Natural killer cell (primary cell): Measurements from ENCODE around the gene CEACAM16. TPM values are rescaled to one million over a fixed set of nuclear protein-coding genes. Genes with fewer than 3 reads are reported as not detected.

Experiments used
- ATAC-seq, 3 donors: fragments of 150-1000 bp in 2 of 3; fragments of 200-7000 bp in 1 of 3; cut with Tn5 transposase; 1 replicate in 1 of 3; 2 replicates in 2 of 3; pipeline ENCODE4 v1.10.0; 2021; ENCODE audit warnings: mild to moderate bottlenecking in 2 of 3, moderate library complexity in 2 of 3
- DNase-seq, 2 donors: peaks; one replicate each; pipeline versions ENCODE4 v3.0.0 to v3.0.0-alpha.2; 2013 to 2021; ENCODE audit warnings: mixed read lengths in 1 of 2
- H3K27ac ChIP-seq: one replicate; pipeline ENCODE4 v1.5.1; 2013; ENCODE audit warnings: mild to moderate bottlenecking, low read length
- H3K27me3 ChIP-seq: one replicate; pipeline ENCODE4 v1.6.1; 2013; ENCODE audit warnings: low read length; ENCODE audit not compliant: control insufficient read depth, insufficient read depth
- H3K36me3 ChIP-seq: one replicate; pipeline ENCODE4 v1.6.1; 2013; ENCODE audit warnings: low read length; ENCODE audit not compliant: control insufficient read depth, insufficient read depth
- H3K4me1 ChIP-seq: one replicate; pipeline ENCODE4 v1.6.1; 2013; ENCODE audit warnings: low read length; ENCODE audit not compliant: control insufficient read depth, insufficient read depth
- H3K4me3 ChIP-seq: one replicate; pipeline ENCODE4 v1.5.1; 2013; ENCODE audit warnings: low read length
- H3K9me3 ChIP-seq: one replicate; pipeline ENCODE4 v1.6.1; 2013; ENCODE audit warnings: low read length; ENCODE audit not compliant: control insufficient read depth, insufficient read depth
- H3K27ac Mint-ChIP-seq, 2 donors: one replicate each; pipeline ENCODE4 v1.8.0; 2022; ENCODE audit warnings: mild to moderate bottlenecking in 2 of 2, mixed read lengths in 2 of 2, moderate library complexity in 1 of 2
- H3K27me3 Mint-ChIP-seq, 2 donors: one replicate each; pipeline ENCODE4 v1.8.0; 2022; ENCODE audit warnings: low read depth in 2 of 2, mixed read lengths in 2 of 2
- H3K36me3 Mint-ChIP-seq: one replicate; pipeline ENCODE4 v1.8.0; 2022; ENCODE audit warnings: mixed read lengths
- H3K4me1 Mint-ChIP-seq, 2 donors: one replicate each; pipeline ENCODE4 v1.8.0; 2022; ENCODE audit warnings: mixed read lengths in 2 of 2
- H3K4me3 Mint-ChIP-seq: one replicate; pipeline ENCODE4 v1.8.0; 2022; ENCODE audit warnings: mild to moderate bottlenecking, moderate library complexity, mixed read lengths
- H3K9me3 Mint-ChIP-seq, 2 donors: one replicate each; pipeline ENCODE4 v1.8.0; 2022; ENCODE audit warnings: mixed read lengths in 2 of 2
- WGBS: methylation state at CpG from one replicate; pipeline ENCODE4 v1.1.7; 2013; ENCODE audit warnings: missing lambda C conversion rate; ENCODE audit not compliant: insufficient coverage; 5-methylcytosine and 5-hydroxymethylcytosine counted together
- intact Hi-C: fragments of 100-400 bp; cut with micrococcal nuclease; formaldehyde crosslinking; loops from one replicate; pipeline ENCODE4 v1.14.2; 2022
- total RNA-seq, 4 donors: library from RNA; stranded (reverse); fragments of 120-200 nt in 1 of 4; gene quantifications; one replicate each; pipeline versions ENCODE4 v1.2.3 to v1.2.4, GENCODE V29; 2013 to 2022
- TF ChIP-seq, protein P1 (sequence below): fragments of 200-600 bp; IDR thresholded peaks from one replicate; pipeline ENCODE4 v1.8.0; 2022; ENCODE audit warnings: antibody characterized with exemption

Gene CEACAM16
- total RNA-seq, 3 donors from 2014 or later (not counting 1 experiment from before 2014, with no cell fraction given): not detected

DNA sequence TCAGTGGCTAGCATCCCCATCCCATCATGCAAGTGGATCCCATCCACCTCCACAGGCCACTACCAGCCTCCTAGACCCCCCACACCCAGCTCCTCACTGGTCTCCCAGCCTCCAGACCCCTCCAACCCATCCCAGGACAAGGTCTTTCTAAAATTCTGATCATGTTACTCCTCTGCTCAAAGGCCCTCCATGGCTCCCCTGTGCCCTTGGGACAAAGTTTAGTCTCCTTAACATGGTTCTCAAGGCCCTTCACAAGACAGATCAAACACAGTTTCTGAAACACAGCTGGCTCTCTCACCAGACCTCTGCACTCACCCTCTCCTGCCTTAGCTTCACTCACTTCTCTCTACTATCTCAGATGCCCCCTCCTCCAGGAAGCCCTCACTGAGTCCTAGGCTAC, 18.4 kb upstream of the CEACAM16 start:
- Histone ChIP-seq H3K4me3 (no peak overlapping the region), H3K27ac (no peak overlapping the region), H3K36me3 (no peaks in the 10 kb centered on the region), H3K9me3 (no peaks in the 10 kb centered on the region), H3K4me1 (peaks cover 4% of the 10 kb centered on the region), H3K27me3 (no peaks in the 10 kb centered on the region)
- DNase-seq (no peak), ATAC-seq (no peak)
- Mint-ChIP-seq H3K4me3 (no peak overlapping the region), H3K36me3 (no peaks in the 10 kb centered on the region), H3K4me1 (peaks cover 0 to 5% of the 10 kb centered on the region in 2 donors), H3K27ac (no peak overlapping the region), H3K9me3 (no peaks in the 10 kb centered on the region), H3K27me3 (peaks cover 3 to 6% of the 10 kb centered on the region in 2 donors)
- TF ChIP-seq, protein P1, sequence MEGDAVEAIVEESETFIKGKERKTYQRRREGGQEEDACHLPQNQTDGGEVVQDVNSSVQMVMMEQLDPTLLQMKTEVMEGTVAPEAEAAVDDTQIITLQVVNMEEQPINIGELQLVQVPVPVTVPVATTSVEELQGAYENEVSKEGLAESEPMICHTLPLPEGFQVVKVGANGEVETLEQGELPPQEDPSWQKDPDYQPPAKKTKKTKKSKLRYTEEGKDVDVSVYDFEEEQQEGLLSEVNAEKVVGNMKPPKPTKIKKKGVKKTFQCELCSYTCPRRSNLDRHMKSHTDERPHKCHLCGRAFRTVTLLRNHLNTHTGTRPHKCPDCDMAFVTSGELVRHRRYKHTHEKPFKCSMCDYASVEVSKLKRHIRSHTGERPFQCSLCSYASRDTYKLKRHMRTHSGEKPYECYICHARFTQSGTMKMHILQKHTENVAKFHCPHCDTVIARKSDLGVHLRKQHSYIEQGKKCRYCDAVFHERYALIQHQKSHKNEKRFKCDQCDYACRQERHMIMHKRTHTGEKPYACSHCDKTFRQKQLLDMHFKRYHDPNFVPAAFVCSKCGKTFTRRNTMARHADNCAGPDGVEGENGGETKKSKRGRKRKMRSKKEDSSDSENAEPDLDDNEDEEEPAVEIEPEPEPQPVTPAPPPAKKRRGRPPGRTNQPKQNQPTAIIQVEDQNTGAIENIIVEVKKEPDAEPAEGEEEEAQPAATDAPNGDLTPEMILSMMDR: no peak
- intact Hi-C loops: no loop called here

DNA sequence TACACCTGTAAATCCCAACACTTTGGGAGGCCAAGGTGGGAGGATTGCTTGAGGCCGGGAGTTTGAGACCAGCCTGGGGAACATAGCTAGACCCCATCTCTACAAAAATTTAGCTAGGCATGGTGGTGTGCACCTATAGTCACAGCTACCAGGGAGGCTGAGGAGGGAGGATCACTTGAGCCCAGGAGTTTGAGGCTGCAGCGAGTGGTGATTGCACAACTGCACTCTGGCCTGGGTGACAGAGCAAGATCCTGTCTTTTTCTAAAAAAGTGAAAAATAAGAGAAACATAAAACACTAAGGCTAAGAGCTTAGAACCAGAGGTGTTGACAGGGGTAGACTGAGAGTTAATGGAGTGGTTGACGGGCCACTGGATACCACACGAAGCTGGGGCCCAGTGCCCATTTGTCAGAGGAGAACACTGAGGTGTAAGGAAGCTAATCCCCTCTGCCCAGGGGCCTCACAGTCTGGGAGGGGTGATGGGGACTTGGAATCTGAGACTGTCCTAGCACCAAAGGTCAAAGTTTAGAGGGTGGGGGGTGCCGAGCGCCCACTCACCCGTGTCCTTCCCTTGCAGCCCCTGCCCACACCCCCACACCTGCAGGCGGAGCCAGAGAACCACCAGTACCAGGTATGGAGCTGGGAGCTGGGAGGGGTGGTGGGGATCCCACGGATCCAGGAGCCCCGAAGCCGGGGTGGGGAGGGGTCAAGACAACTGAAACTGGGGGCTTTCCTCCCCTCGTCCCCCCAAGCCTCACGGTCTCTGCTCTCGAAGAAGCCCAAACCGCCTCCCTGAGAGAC, 16.8 kb upstream of the CEACAM16 start:
- ATAC-seq: no peak
- H3K4me1 Mint-ChIP-seq: peaks cover 0 to 5% of the 10 kb centered on the region in 2 donors
- 87% methylated on average over 11 of the region's 15 CpGs for WGBS

DNA sequence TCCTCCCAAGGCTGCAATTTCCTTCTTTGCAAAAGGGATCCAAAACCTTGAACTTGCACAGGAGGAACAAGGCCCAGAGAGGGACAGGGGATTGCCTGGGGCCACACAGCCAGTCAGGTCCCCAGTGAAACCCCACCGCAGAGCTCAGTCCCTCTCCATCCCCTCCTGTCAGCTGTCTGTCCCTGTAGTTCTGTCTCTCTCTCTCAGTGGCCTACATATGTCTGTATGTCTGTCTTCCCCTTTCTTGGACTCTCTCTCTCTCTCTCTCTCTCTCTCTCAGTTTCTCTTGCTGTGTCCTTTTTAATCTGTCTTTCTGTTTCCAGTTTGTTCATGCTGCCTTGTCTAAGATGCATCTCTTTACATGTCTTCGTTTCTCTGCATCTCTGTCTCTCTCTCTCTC, 16.1 kb upstream of the CEACAM16 start:
- no peak overlapping the region for H3K4me3 Mint-ChIP-seq
- H3K27me3 Mint-ChIP-seq: peaks cover 3 to 6% of the 10 kb centered on the region in 2 donors
- H3K36me3 ChIP-seq: no peaks in the 10 kb centered on the region
- H3K36me3 Mint-ChIP-seq: no peaks in the 10 kb centered on the region
- intact Hi-C loops: no loop called here
- no peak overlapping the region for H3K27ac ChIP-seq
- no peaks in the 10 kb centered on the region for H3K9me3 Mint-ChIP-seq
- H3K4me1 Mint-ChIP-seq: peaks cover 0 to 5% of the 10 kb centered on the region in 2 donors
- no peaks in the 10 kb centered on the region for H3K9me3 ChIP-seq
- no peaks in the 10 kb centered on the region for H3K27me3 ChIP-seq
- TF ChIP-seq, protein P1: no peak
- 74% methylated on average over 2 of the region's 2 CpGs for WGBS
- H3K27ac Mint-ChIP-seq: no peak overlapping the region
- ATAC-seq: no peak
- DNase-seq: no peak
- H3K4me3 ChIP-seq: no peak overlapping the region
- peaks cover 4% of the 10 kb centered on the region for H3K4me1 ChIP-seq

More for the DNA sequence above, 16.8 kb upstream of the CEACAM16 start:
- Histone ChIP-seq H3K4me1 (peaks cover 4% of the 10 kb centered on the region), H3K9me3 (no peaks in the 10 kb centered on the region), H3K36me3 (no peaks in the 10 kb centered on the region), H3K27me3 (no peaks in the 10 kb centered on the region), H3K27ac (no peak overlapping the region), H3K4me3 (no peak overlapping the region)
- no peaks in the 10 kb centered on the region for H3K36me3 Mint-ChIP-seq
- TF ChIP-seq, protein P1: no peak
- intact Hi-C loops: no loop called here
- H3K27ac Mint-ChIP-seq: no peak overlapping the region
- DNase-seq: no peak
- H3K9me3 Mint-ChIP-seq: no peaks in the 10 kb centered on the region
- no peak overlapping the region for H3K4me3 Mint-ChIP-seq
- H3K27me3 Mint-ChIP-seq: peaks cover 3 to 6% of the 10 kb centered on the region in 2 donors
